ENCODE results near the gene CEP76.

DNA sequence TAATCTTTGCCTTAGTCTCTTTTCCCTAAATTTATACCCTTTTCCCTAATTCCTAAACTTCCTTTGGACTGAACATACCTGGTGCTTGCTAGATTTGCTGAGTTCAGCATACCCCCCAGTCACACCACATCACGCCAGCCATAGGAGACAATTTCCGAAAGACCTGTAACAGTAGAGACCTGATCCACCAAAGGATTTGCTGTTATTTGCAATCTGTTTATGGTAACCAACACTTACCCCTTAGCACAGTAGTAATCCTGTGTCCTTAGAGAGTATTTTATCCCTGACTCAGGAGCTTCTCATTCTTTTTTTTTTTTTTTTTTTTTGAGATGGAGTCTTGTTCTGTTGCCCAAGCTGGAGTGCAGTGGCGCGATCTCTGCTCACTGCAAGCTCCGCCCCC, 8.9 kb upstream of the CEP76 start:
- TF ChIP-seq, protein P1, sequence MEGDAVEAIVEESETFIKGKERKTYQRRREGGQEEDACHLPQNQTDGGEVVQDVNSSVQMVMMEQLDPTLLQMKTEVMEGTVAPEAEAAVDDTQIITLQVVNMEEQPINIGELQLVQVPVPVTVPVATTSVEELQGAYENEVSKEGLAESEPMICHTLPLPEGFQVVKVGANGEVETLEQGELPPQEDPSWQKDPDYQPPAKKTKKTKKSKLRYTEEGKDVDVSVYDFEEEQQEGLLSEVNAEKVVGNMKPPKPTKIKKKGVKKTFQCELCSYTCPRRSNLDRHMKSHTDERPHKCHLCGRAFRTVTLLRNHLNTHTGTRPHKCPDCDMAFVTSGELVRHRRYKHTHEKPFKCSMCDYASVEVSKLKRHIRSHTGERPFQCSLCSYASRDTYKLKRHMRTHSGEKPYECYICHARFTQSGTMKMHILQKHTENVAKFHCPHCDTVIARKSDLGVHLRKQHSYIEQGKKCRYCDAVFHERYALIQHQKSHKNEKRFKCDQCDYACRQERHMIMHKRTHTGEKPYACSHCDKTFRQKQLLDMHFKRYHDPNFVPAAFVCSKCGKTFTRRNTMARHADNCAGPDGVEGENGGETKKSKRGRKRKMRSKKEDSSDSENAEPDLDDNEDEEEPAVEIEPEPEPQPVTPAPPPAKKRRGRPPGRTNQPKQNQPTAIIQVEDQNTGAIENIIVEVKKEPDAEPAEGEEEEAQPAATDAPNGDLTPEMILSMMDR (IDR thresholded peaks at IDR 0.05 in 4 of 5, conservative IDR thresholded peaks at IDR 0.05 in 1 of 5) = no peak
- TF ChIP-seq POLR2A (IDR thresholded peaks at IDR 0.05) = no peak
